Astrocyte (in vitro differentiated cells and primary cell): Measurements from ENCODE around the gene KIAA1328. TPM values are rescaled to one million over a fixed set of nuclear protein-coding genes. Genes with fewer than 3 reads are reported as not detected.

Experiments used
- DNase-seq: peaks from one replicate; pipeline ENCODE4 v3.0.0-alpha.2; 2010; ENCODE audit warnings: low read depth
- FAIRE-seq: peaks from 2 replicates; lab custom pipeline; 2011; peaks lifted over from hg19 to GRCh38; lab: Jason Lieb, UNC
- H2AFZ ChIP-seq: 2 replicates; pipeline ENCODE4 v1.6.0; 2012; ENCODE audit warnings: low read depth, low read length, inconsistent platforms
- H3K27ac ChIP-seq: 2 replicates; pipeline ENCODE4 v1.5.1; 2011; ENCODE audit warnings: low read depth, low read length, inconsistent platforms
- H3K27me3 ChIP-seq: 2 replicates; pipeline ENCODE4 v1.6.0; 2011; ENCODE audit warnings: low read length, inconsistent platforms; ENCODE audit not compliant: insufficient read depth
- H3K36me3 ChIP-seq: 2 replicates; pipeline ENCODE4 v1.5.1; 2011; ENCODE audit warnings: low read length, inconsistent platforms; ENCODE audit not compliant: insufficient read depth
- H3K4me1 ChIP-seq: 2 replicates; pipeline ENCODE4 v1.5.1; 2011; ENCODE audit warnings: low read length, inconsistent platforms; ENCODE audit not compliant: insufficient read depth
- H3K4me2 ChIP-seq: 2 replicates; pipeline ENCODE4 v1.6.0; 2012; ENCODE audit warnings: low read length, inconsistent platforms
- H3K4me3 ChIP-seq: 2 replicates; pipeline ENCODE4 v1.5.1; 2011; ENCODE audit warnings: low read depth, mild to moderate bottlenecking, low read length, inconsistent platforms; ENCODE audit not compliant: insufficient read depth
- H3K79me2 ChIP-seq: 2 replicates; pipeline ENCODE4 v1.6.0; 2012; ENCODE audit warnings: mild to moderate bottlenecking, low read length, inconsistent platforms; ENCODE audit not compliant: insufficient read depth
- H3K9ac ChIP-seq: 2 replicates; pipeline ENCODE4 v1.6.0; 2012; ENCODE audit warnings: mild to moderate bottlenecking, low read length, inconsistent platforms
- H3K9me3 ChIP-seq: 2 replicates; pipeline ENCODE4 v1.5.1; 2012; ENCODE audit warnings: low read depth, mild to moderate bottlenecking, low read length, inconsistent platforms; ENCODE audit not compliant: insufficient read depth
- H4K20me1 ChIP-seq: 2 replicates; pipeline ENCODE4 v1.6.0; 2012; ENCODE audit warnings: low read length, inconsistent platforms; ENCODE audit not compliant: insufficient read depth
- H3K27ac Mint-ChIP-seq: one replicate; pipeline ENCODE4 v1.8.0; 2021; ENCODE audit warnings: mild to moderate bottlenecking, mixed read lengths; ENCODE audit not compliant: unreplicated experiment
- H3K27me3 Mint-ChIP-seq: one replicate; pipeline ENCODE4 v1.8.0; 2021; ENCODE audit warnings: low read depth, mixed read lengths; ENCODE audit not compliant: unreplicated experiment
- H3K36me3 Mint-ChIP-seq: one replicate; pipeline ENCODE4 v1.8.0; 2021; ENCODE audit warnings: low read depth, mixed read lengths; ENCODE audit not compliant: unreplicated experiment
- H3K4me1 Mint-ChIP-seq: one replicate; pipeline ENCODE4 v1.8.0; 2021; ENCODE audit warnings: low read depth, mixed read lengths; ENCODE audit not compliant: unreplicated experiment
- H3K4me3 Mint-ChIP-seq: one replicate; pipeline ENCODE4 v1.8.0; 2021; ENCODE audit warnings: mild to moderate bottlenecking, moderate library complexity, mixed read lengths; ENCODE audit not compliant: unreplicated experiment
- H3K9me3 Mint-ChIP-seq: one replicate; pipeline ENCODE4 v1.8.0; 2021; ENCODE audit warnings: mild to moderate bottlenecking, mixed read lengths; ENCODE audit not compliant: unreplicated experiment
- CTCF ChIP-seq: IDR thresholded peaks from 2 replicates; pipeline ENCODE4 v1.5.1; 2011; ENCODE audit warnings: low read depth, mild to moderate bottlenecking, inconsistent platforms, low read length, moderate library complexity; ENCODE audit not compliant: insufficient read depth
- EZH2 ChIP-seq: IDR thresholded peaks from 2 replicates; pipeline ENCODE4 v1.6.1; 2012; ENCODE audit warnings: mild to moderate bottlenecking, low read length, inconsistent platforms; ENCODE audit not compliant: insufficient read depth
- total RNA-seq: library from RNA; stranded (reverse); gene quantifications from 2 replicates; pipeline ENCODE4 v1.2.1, GENCODE V29; 2021

KIAA1328 gene
- total RNA-seq, 1 donor from 2014 or later: 3.7 TPM

- H3K36me3 Mint-ChIP-seq: no peaks in the 10 kb centered on the region
- TF ChIP-seq CTCF (no peak), EZH2 (no peak)
- no peak overlapping the region for H3K4me2 ChIP-seq
- H3K27me3 ChIP-seq: no peaks in the 10 kb centered on the region
- no peaks in the 10 kb centered on the region for H3K4me1 Mint-ChIP-seq
- no peak overlapping the region for H3K27ac ChIP-seq
- H3K36me3 ChIP-seq: no peaks in the 10 kb centered on the region
- DNase-seq (no peak), FAIRE-seq (no peak)
- no peak overlapping the region for H3K4me3 Mint-ChIP-seq
- H3K79me2 ChIP-seq: no peaks in the 10 kb centered on the region
- H3K27ac Mint-ChIP-seq: no peak overlapping the region
- peaks cover 2% of the 10 kb centered on the region for H3K27me3 Mint-ChIP-seq
- H3K9ac ChIP-seq: no peak overlapping the region
- H4K20me1 ChIP-seq: no peaks in the 10 kb centered on the region
- no peak overlapping the region for H3K4me3 ChIP-seq
- no peaks in the 10 kb centered on the region for H3K4me1 ChIP-seq
- no peaks in the 10 kb centered on the region for H3K9me3 ChIP-seq
- peaks cover 7% of the 10 kb centered on the region for H3K9me3 Mint-ChIP-seq
- no peak overlapping the region for H2AFZ ChIP-seq
Measured at GRCh38 chr18:37210781-37211180, 381.9 kb downstream of the KIAA1328 start.

- no peaks in the 10 kb centered on the region for H3K27me3 ChIP-seq
- Mint-ChIP-seq H3K4me3 (no peak overlapping the region), H3K4me1 (no peaks in the 10 kb centered on the region), H3K27me3 (peaks cover 4% of the 10 kb centered on the region), H3K9me3 (peaks cover 8% of the 10 kb centered on the region), H3K27ac (no peak overlapping the region), H3K36me3 (no peaks in the 10 kb centered on the region)
- TF ChIP-seq EZH2 (no peak), CTCF (no peak)
- no peak for DNase-seq
- H3K9me3 ChIP-seq: no peaks in the 10 kb centered on the region
- H4K20me1 ChIP-seq: no peaks in the 10 kb centered on the region
- no peak overlapping the region for H3K4me3 ChIP-seq
- no peaks in the 10 kb centered on the region for H3K79me2 ChIP-seq
- no peaks in the 10 kb centered on the region for H3K4me1 ChIP-seq
- FAIRE-seq: no peak
- H3K4me2 ChIP-seq: no peak overlapping the region
- H3K36me3 ChIP-seq: no peaks in the 10 kb centered on the region
- H3K9ac ChIP-seq: no peak overlapping the region
- H2AFZ ChIP-seq: no peak overlapping the region
- H3K27ac ChIP-seq: no peak overlapping the region
Measured at GRCh38 chr18:37218022-37218590, 389.2 kb downstream of the KIAA1328 start.

GRCh38 chr18:37219257-37219656 is 390.3 kb downstream of the KIAA1328 start:
- TF ChIP-seq CTCF (no peak), EZH2 (no peak)
- Mint-ChIP-seq H3K27me3 (peaks cover 4% of the 10 kb centered on the region), H3K9me3 (peaks cover 5% of the 10 kb centered on the region), H3K4me3 (no peak overlapping the region), H3K4me1 (no peaks in the 10 kb centered on the region), H3K27ac (no peak overlapping the region), H3K36me3 (no peaks in the 10 kb centered on the region)
- no peaks in the 10 kb centered on the region for H3K9me3 ChIP-seq
- H3K79me2 ChIP-seq: no peaks in the 10 kb centered on the region
- no peaks in the 10 kb centered on the region for H3K36me3 ChIP-seq
- FAIRE-seq: no peak
- no peak overlapping the region for H3K4me2 ChIP-seq
- H3K27ac ChIP-seq: no peak overlapping the region
- no peak overlapping the region for H2AFZ ChIP-seq
- H3K4me1 ChIP-seq: no peaks in the 10 kb centered on the region
- H3K27me3 ChIP-seq: no peaks in the 10 kb centered on the region
- no peak overlapping the region for H3K4me3 ChIP-seq
- no peaks in the 10 kb centered on the region for H4K20me1 ChIP-seq
- no peak for DNase-seq
- H3K9ac ChIP-seq: no peak overlapping the region
